Measurements from ENCODE around the gene C9orf85.
A peak's percentile ranks its signal among the peaks of the same experiment; 100 is the strongest.
"Not testable (repeated sequence)": the region's sequence is repeated elsewhere in the genome, so short reads cannot be mapped to it uniquely, and the experiment has no call there.

The C9orf85 gene

GRCh38 chr9:71941998-71942567 is 30.6 kb downstream of the C9orf85 start:
- no peak for FAIRE-seq
- TF ChIP-seq POLR2A (IDR thresholded peaks at IDR 0.05; ENCODE audit: low read depth, low read length) = no peak
- DNase-seq (ENCODE audit: insufficient read length, low spot score) = no peak

DNA sequence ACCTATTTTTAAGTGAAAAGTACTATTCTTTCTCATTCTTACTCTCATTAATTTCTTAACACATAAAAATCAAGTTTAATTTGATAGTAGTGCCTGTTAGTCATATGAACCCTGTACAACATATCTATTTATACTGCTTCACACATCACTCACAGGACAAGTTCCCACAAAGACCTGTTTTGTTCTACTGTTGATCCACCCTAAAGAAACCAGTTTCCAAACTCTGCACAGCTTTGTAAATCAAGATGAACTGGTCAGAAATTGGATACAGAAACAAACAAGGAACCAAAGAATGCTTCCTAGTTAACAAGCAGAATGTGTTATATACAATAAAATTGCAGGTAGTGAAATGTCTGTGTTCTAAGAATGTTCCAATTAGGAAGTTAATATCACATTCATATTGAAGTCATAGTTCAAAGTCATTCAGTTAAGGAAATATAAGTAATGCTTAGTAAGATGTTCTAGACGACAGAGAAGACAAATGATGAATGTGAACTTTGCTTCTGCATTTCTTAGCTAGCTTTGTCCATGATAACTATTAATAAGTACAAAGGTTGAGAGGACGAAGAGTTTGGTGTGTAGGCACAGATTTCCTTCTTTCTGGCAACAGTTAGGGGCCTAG is 33.4 kb downstream of the C9orf85 start:
- DNase-seq (ENCODE audit: insufficient read length, low spot score) (no peak), FAIRE-seq (peak; percentile 94)
- no peak for TF ChIP-seq POLR2A (IDR thresholded peaks at IDR 0.05; ENCODE audit: low read depth, low read length)

DNA sequence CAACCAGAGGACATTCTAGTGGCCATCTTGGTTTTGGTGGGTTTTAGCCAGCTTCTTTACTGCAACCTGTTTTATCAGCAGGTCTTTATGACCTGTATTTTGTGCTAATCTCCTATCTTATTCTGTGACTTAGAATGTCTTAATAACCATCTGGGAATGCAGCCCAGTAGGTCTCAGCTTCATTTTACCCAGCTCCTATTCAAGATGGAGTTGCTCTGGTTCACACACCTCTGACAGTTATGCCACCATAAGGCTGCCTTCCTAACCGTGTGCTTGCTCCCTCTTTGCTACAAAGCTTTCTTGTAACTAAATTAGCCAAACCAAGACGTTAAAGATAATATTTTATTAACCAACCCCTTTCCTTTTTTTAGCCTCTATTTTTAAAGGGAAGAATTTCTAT is 43.2 kb downstream of the C9orf85 start:
- not testable (repeated sequence) for FAIRE-seq; DNase-seq (ENCODE audit: insufficient read length, low spot score)

GRCh38 chr9:71955300-71955915 is 44.0 kb downstream of the C9orf85 start:
- DNase-seq (ENCODE audit: insufficient read length, low spot score) (no peak), FAIRE-seq (peak; percentile 82)
- no peak for TF ChIP-seq POLR2A (IDR thresholded peaks at IDR 0.05; ENCODE audit: low read depth, low read length)

GRCh38 chr9:71962328-71962727 is 50.9 kb downstream of the C9orf85 start:
- FAIRE-seq (peak; percentile 43), DNase-seq (ENCODE audit: insufficient read length, low spot score) (no peak)
- TF ChIP-seq POLR2A (IDR thresholded peaks at IDR 0.05; ENCODE audit: low read depth, low read length) = no peak

DNA sequence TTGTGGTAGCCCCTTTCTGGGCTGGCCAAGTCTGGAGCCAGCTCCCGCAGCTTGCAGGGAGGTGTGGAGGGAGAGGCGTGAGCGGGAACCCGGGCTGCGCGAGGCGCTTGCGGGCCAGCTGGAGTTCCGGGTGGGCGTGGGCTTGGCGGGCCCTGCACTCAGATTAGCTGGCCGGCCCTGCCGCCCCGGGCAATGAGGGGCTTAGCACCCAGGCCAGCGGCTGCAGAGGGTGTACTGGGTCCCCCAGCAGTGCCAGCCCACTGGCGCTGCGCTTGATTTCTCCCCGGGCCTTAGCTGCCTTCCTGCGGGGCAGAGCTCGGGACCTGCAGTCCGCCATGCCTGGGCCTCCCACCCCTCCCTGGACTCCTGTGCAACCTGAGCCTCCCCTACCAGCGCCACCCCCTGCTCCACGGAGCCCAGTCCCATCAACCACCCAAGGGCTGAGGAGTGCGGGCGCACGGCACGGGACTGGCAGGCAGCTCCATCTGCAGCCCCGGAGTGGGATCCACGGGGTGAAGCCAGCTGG is 52.1 kb downstream of the C9orf85 start:
- not testable (repeated sequence) for DNase-seq (ENCODE audit: insufficient read length, low spot score); FAIRE-seq

DNA sequence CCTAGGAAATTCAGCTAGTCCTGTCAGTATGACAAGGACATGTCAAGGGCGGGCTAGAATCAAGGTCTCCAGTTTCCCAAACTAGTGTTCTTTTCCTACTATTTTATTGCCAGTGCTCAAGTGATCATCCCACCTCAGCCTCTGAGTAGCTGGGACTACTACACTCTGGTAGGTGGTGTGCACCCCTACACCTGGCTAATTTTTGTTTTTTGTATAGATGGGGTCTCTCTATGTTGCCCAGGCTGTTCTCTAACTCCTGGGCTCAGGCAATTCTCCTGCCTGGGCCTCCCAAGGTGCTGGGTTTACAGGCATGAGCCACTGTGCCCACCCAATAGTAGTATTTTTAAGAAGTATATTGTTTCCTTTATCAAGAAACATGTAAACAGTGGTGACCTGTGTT is 54.0 kb downstream of the C9orf85 start:
- FAIRE-seq = no peak
- DNase-seq (ENCODE audit: insufficient read length, low spot score) = no peak
- TF ChIP-seq POLR2A (IDR thresholded peaks at IDR 0.05; ENCODE audit: low read depth, low read length) = no peak

DNA sequence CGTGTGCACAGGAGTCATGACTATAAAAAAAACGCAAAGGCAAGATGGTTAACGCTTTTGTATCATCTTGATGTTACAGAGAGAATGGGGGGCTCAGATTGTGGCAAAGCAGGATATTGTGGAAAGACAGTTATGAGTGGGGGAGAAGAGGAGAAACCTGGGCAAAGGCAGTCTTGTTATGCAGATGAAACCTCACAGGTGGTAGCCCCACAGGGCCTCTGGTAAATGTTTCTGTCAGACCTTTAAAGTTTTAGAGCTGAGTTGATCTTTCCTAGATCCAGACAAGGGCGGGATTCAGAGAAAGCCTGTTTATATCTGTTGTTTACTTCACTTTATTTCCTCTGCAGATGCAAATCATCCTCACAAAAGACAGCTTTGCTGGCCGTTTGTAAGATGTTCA is 55.2 kb downstream of the C9orf85 start:
- FAIRE-seq = no peak
- no peak for TF ChIP-seq POLR2A (IDR thresholded peaks at IDR 0.05; ENCODE audit: low read depth, low read length)

GRCh38 chr9:71968541-71969090 is 57.2 kb downstream of the C9orf85 start:
- FAIRE-seq = no peak
- no peak for TF ChIP-seq POLR2A (IDR thresholded peaks at IDR 0.05; ENCODE audit: low read depth, low read length)
- no peak for DNase-seq (ENCODE audit: insufficient read length, low spot score)

More for the DNA sequence above, 55.2 kb downstream of the C9orf85 start:
- no peak for DNase-seq (ENCODE audit: insufficient read length, low spot score)

GRCh38 chr9:71975833-71976232 is 64.4 kb downstream of the C9orf85 start:
- DNase-seq (ENCODE audit: insufficient read length, low spot score) (no peak), FAIRE-seq (no peak)
- TF ChIP-seq POLR2A (IDR thresholded peaks at IDR 0.05; ENCODE audit: low read depth, low read length) = no peak

DNA sequence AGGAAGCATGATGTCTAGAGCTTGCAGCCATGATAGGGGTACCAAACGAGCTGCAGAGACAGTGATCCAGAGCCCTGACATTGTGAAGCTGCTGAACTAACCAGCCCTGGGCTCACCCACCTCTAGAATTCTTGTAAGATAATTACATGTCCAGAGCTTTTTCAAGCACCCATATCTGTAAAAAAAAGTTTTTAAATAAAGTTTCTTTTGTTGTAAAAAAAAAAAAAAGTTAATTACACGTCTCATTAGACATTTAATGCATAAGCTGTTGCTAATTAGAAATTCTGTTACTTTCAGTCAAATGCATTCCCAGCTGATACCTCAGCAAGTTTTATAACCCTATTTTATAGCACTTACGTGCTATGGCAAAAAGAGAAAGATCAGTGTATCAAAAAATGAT is 65.6 kb downstream of the C9orf85 start:
- FAIRE-seq (no peak), DNase-seq (ENCODE audit: insufficient read length, low spot score) (no peak)
- TF ChIP-seq POLR2A (IDR thresholded peaks at IDR 0.05; ENCODE audit: low read depth, low read length) = no peak

DNA sequence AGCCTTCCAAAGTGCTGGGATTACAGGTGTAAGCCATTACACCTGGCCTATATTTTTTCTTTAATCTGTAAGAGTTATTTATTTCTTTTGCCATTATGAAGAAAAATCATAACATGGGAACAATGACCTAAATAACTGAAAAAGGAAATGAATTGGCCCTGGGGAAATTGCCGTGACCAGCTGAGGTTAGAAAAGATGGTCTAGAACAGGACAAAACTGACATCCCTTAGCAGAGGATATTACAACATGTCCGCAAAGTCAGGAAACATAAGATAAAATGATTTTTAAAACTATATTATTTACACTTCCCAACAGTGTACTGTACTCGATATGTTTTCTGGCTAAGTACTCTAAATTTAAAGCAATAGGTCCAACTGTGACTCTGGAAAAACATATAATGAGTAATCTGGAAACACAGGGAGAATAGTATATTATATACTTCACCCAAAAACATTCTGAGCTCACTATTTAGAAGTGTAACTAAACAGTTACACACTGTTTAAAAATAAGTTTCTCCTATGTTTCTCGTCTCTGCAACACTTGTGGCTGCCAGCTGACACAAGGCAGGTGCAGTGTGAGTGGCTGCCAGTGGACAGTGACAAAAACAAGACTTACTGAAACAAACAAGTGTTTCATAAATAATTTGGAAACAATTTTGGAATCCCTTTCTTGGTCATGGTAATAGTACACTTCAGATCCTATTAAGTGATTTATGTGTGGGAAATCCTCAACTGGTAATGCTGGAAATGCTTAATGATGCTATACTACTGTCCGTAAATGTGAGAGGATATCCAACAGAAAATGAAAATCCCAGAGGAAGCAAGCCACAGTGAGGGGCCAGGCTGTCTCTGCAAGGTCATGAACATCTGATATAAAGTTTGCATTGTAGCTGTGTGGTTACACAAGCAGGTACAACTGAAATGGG is 69.1 kb downstream of the C9orf85 start:
- FAIRE-seq (peak; percentile 38), DNase-seq (ENCODE audit: insufficient read length, low spot score) (no peak)
- TF ChIP-seq POLR2A (IDR thresholded peaks at IDR 0.05; ENCODE audit: low read depth, low read length) = no peak

- TF ChIP-seq POLR2A (IDR thresholded peaks at IDR 0.05; ENCODE audit: low read depth, low read length) = no peak
- DNase-seq (ENCODE audit: insufficient read length, low spot score) = no peak
- peak; percentile 67 for FAIRE-seq
Observed at GRCh38 chr9:71981944-71982343, 70.5 kb downstream of the C9orf85 start.

DNA sequence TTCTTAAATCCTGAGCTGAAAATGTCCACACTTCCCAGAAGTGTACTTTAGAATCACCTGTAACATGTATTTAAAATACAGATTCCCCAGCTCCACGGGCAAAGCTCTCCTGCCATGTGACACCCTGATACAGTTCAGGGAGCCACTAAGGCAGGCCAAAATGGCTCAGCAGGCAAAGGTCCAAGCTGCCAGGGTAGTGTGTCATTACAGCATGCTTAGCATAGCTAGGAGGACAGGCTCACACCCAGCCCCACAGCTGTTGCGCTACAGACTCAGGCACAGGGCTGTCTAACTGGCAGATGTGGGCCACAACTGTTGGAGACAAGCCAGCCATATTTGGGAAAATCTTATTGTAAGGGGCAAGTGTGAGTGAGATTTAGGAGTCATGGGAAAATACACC is 73.0 kb downstream of the C9orf85 start:
- DNase-seq (ENCODE audit: insufficient read length, low spot score) (peak; percentile 37), FAIRE-seq (peak; percentile 81)

More for the DNA sequence above, 73.0 kb downstream of the C9orf85 start:
- no peak for TF ChIP-seq POLR2A (IDR thresholded peaks at IDR 0.05; ENCODE audit: low read depth, low read length)

Data from H54 (cell line).